HG02678 (cell line): Measurements from ENCODE around the gene HSD17B8.

Experiments used
- ATAC-seq: cut with Tn5 transposase; IDR thresholded peaks from one replicate; pipeline ENCODE4 v1.9.1; 2021; ENCODE audit warnings: mild to moderate bottlenecking, moderate library complexity; ENCODE audit not compliant: unreplicated experiment

Gene HSD17B8

GRCh38 chr6:33236328-33236727 lies 31.9 kb downstream of the HSD17B8 start:
- ATAC-seq, result no peak

DNA sequence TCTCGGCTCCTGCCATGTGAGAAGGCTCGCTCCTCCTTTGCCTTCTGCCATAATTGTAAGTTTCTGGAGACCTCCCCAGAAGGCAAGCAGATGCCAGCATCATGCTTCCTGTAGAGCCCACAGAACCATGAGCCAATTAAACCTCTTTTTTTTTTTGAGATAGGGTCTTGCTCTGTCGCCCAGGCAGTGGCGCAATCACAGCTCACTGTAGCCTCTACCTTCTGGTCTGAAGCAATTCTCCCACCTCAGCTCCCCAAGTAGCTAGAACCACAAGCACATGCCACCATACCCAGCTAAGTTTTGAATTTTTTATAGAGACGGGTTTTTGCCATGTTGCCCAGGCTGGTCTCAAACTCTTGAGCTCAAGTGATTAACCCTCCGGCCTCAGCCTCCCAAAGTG lies 32.4 kb downstream of the HSD17B8 start:
- no peak for ATAC-seq

- ATAC-seq, result no peak
Measured at GRCh38 chr6:33237741-33238140, 33.3 kb downstream of the HSD17B8 start.

- ATAC-seq, result no peak
Measured at GRCh38 chr6:33241968-33242367, 37.5 kb downstream of the HSD17B8 start.

DNA sequence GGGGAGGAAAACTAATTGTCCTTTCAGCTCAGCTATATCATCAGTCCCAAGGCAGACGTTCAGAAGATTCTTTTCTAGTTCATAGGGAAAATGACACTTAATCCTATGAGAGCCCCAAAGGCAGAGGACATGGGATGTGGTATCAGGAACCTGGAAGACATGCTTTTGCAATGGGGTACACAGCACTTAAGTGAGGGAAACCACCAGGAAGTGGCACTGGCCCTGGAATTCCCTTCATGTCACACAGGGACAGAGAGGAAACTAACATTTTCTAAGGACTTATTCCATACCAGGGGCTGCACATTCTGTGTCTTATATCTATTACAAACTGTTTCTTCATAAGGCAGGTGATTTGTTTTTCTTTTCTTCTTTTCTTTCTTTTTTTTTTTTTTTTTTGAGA lies 39.0 kb downstream of the HSD17B8 start:
- no peak for ATAC-seq

DNA sequence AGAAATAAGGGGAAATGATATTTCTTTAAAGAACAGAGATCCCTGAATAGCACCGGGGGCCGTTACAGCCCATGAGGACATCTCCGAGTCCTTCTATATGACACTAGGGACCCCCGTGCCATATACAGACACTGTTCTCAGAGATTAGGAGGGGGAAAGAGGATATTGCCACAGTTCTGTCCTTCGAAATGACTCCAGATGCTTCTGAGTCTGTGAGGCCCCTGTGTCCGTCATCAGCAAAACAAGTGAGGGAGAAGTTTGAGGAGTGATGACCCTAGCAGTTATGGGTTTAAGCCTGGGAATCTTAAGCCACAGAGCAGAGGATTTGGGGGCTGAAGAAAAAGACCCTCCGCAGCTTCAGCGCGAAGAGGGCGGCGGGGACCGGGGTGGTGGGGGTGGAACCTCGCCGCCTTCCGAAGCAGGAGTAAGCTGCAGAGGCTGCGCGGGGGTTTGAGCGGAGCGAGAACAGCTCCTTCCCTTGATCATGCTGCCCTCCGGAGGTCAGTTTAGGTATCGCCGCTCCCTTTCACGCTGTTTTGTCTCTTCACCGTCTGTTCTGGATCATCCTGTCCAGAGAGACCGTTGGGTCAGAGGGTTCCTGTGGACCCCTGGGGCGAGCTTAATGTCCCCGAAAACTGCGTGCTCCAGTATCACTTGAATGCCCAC lies 43.7 kb downstream of the HSD17B8 start:
- peak; percentile 36 for ATAC-seq

GRCh38 chr6:33248643-33248931 lies 44.1 kb downstream of the HSD17B8 start:
- ATAC-seq, result no peak

- ATAC-seq, result peak; percentile 89
Measured at GRCh38 chr6:33248932-33249731, 44.7 kb downstream of the HSD17B8 start.

GRCh38 chr6:33249732-33250630 lies 45.5 kb downstream of the HSD17B8 start:
- ATAC-seq, result no peak

DNA sequence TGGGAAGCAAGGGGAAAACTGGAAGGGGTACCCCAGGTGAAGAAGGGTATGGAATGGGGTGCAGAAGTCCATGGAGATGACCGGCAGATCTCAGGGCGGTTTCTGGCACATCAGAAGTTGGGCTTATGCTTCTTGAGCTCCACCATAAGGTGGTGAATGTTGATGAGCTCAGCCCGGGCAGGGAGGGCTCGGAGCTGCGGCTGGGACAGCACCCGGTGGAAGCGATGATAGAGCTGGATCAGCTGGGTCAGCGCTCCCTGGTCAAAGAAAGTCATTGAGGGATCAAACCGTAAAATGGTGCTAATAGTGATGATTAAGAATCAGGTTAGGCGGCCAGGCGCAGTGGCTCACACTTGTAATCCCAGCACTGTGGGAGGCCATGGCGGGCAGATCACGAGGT lies 46.3 kb downstream of the HSD17B8 start:
- no peak for ATAC-seq

DNA sequence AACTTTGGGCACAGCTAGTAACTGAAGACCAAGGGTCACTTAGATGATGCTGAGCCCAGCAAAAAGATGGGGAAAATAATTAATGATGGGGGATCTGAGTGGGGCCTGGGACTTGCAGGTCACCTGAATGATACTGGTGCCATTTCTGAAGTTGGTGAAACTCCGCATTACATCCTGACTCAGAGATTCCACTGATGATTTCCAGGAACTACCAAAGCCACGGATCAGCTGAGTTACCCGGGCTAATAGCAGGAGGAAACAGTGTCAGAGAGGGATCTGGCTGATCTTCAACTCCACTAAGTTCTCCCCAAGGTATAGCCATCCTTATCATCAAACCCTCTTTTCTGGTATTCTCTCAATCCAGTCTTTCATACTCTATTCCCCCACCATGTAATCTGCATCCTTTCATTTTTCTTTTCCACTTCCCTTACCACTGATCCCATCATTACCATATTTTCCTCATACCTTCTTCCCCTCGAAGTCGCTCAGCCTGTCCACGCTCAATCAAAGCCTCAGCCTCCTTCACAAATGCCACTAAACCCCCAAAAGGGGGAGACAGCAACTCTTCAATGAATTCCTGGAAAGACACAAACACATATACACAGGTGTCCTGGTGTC lies 47.0 kb downstream of the HSD17B8 start:
- no peak for ATAC-seq

DNA sequence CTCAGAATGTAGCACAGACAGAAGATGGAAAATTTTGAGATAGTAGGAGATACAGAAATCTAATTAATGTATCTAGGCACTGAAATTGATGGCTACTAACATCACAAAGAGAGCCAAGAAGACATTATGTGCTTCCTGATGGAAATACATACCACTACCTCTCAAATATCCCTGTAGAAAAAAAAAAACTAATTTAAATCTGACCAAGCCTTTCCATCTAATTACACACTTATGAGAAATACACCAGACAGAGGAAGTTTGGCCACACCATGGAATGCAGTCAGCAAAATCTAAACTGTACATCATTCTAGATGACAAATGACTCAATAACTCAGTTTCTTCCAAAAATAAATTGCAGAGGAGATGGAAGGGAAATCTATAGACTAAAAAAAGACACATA lies 48.3 kb downstream of the HSD17B8 start:
- ATAC-seq, result no peak

DNA sequence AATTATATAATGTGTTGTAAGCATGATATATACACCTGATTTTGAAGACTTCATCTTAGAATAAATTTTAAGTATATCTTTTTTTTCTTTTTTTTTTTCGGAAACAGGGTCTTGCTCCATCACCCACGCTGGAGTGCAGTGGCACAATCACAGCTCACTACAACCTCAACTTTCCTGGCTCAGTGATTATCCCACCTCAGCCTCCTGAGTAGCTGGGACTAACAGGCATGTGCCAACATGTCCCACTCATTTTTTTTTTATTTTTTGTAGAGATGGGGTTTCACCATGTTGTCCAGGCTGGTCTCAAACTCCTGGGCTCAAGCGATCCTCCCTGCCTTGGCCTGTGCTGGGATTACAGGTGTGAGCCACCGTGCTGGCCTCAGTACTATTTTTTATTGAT lies 50.1 kb downstream of the HSD17B8 start:
- no peak for ATAC-seq
